ENCODE measurements around the gene CCDC142. TPM values are rescaled to one million over a fixed set of nuclear protein-coding genes. Genes with fewer than 3 reads are reported as not detected.

The CCDC142 gene
- total RNA-seq, 1 donor from 2014 or later = 29.4 TPM

- no peak for DNase-seq (ENCODE audit: low spot score in 2 of 2, unreplicated experiment in 2 of 2)
- Mint-ChIP-seq H3K27ac (no peak within 1 kb of the TSS), H3K4me1 (peaks cover 19% of the 10 kb centered on the region), H3K36me3 (peaks cover 24% of the 10 kb centered on the region), H3K27me3 (ENCODE audit: low read depth) (peaks cover 27% of the 10 kb centered on the region), H3K4me3 (no peak within 1 kb of the TSS), H3K9me3 (peaks cover 6% of the 10 kb centered on the region)
- TF ChIP-seq CTCF (IDR thresholded peaks at IDR 0.05; ENCODE audit: unreplicated experiment) = no peak
Measured at GRCh38 chr2:74525717-74526648, 43.2 kb upstream of the CCDC142 start, which contains the start of gene DQX1. DQX1 (minus strand) TSS chr2:74526231; CDS start chr2:74525729, 502 bp downstream.

- DNase-seq (ENCODE audit: low spot score in 2 of 2, unreplicated experiment in 2 of 2) = no peak
- Mint-ChIP-seq H3K9me3 (peaks cover 6% of the 10 kb centered on the region), H3K27ac (no peak overlapping the region), H3K4me1 (peaks cover 13% of the 10 kb centered on the region), H3K36me3 (peaks cover 24% of the 10 kb centered on the region), H3K27me3 (ENCODE audit: low read depth) (peaks cover 35% of the 10 kb centered on the region), H3K4me3 (no peak overlapping the region)
- TF ChIP-seq CTCF (IDR thresholded peaks at IDR 0.05; ENCODE audit: unreplicated experiment) = no peak
Measured at GRCh38 chr2:74524955-74525716, 42.3 kb upstream of the CCDC142 start.

GRCh38 chr2:74524005-74524404, 41.2 kb upstream of the CCDC142 start:
- no peak for DNase-seq (ENCODE audit: low spot score in 2 of 2, unreplicated experiment in 2 of 2)
- Mint-ChIP-seq H3K36me3 (peaks cover 24% of the 10 kb centered on the region), H3K27ac (no peak overlapping the region), H3K27me3 (ENCODE audit: low read depth) (peaks cover 47% of the 10 kb centered on the region), H3K4me1 (peaks cover 11% of the 10 kb centered on the region), H3K9me3 (peaks cover 6% of the 10 kb centered on the region), H3K4me3 (no peak overlapping the region)
- no peak for TF ChIP-seq CTCF (IDR thresholded peaks at IDR 0.05; ENCODE audit: unreplicated experiment)

- H3K4me1 Mint-ChIP-seq = no peaks in the 10 kb centered on the region
- no peak for DNase-seq (ENCODE audit: low spot score in 2 of 2, unreplicated experiment in 2 of 2)
- TF ChIP-seq CTCF (IDR thresholded peaks at IDR 0.05; ENCODE audit: unreplicated experiment) = no peak
- H3K27ac Mint-ChIP-seq = no peak overlapping the region
- H3K36me3 Mint-ChIP-seq = peaks cover 22% of the 10 kb centered on the region
- peaks cover 62% of the 10 kb centered on the region for H3K27me3 Mint-ChIP-seq (ENCODE audit: low read depth)
- H3K4me3 Mint-ChIP-seq = no peak overlapping the region
- peaks cover 6% of the 10 kb centered on the region for H3K9me3 Mint-ChIP-seq
Measured at GRCh38 chr2:74522516-74522915, 39.7 kb upstream of the CCDC142 start.

- TF ChIP-seq CTCF (IDR thresholded peaks at IDR 0.05; ENCODE audit: unreplicated experiment) = no peak
- Mint-ChIP-seq H3K36me3 (no peaks in the 10 kb centered on the region), H3K4me1 (peaks cover 6% of the 10 kb centered on the region), H3K27me3 (ENCODE audit: low read depth) (peaks cover 92% of the 10 kb centered on the region), H3K27ac (no peak overlapping the region), H3K4me3 (no peak overlapping the region), H3K9me3 (no peaks in the 10 kb centered on the region)
- DNase-seq (ENCODE audit: low spot score in 2 of 2, unreplicated experiment in 2 of 2) = no peak
Measured at GRCh38 chr2:74516650-74517049, 33.9 kb upstream of the CCDC142 start.

Measured in mesothelial cell of epicardium (in vitro differentiated cells).